Type B pancreatic cell (in vitro differentiated cells): ENCODE data around the gene PDE9A. TPM values are rescaled to one million over a fixed set of nuclear protein-coding genes. Genes with fewer than 3 reads are reported as not detected.
A peak's percentile ranks its signal among the peaks of the same experiment; 100 is the strongest.

Experiments
- DNase-seq: peaks from one replicate; pipeline ENCODE4 v3.0.0; 2021; ENCODE audit warnings: mixed read lengths; ENCODE audit not compliant: unreplicated experiment; ENCODE audit errors: extremely low spot score
- H3K27ac Mint-ChIP-seq: 2 replicates; pipeline ENCODE4 v1.8.0; 2021; ENCODE audit warnings: mild to moderate bottlenecking, mixed read lengths
- H3K27me3 Mint-ChIP-seq: 2 replicates; pipeline ENCODE4 v1.8.0; 2021; ENCODE audit warnings: mixed read lengths
- H3K36me3 Mint-ChIP-seq: 2 replicates; pipeline ENCODE4 v1.8.0; 2021; ENCODE audit warnings: mixed read lengths
- H3K4me1 Mint-ChIP-seq: one replicate; pipeline ENCODE4 v1.8.0; 2021; ENCODE audit warnings: mixed read lengths; ENCODE audit not compliant: unreplicated experiment
- H3K4me3 Mint-ChIP-seq: 2 replicates; pipeline ENCODE4 v1.8.0; 2021; ENCODE audit warnings: mild to moderate bottlenecking, mixed read lengths
- H3K9me3 Mint-ChIP-seq: 2 replicates; pipeline ENCODE4 v1.8.0; 2021; ENCODE audit warnings: mixed read lengths
- total RNA-seq: library from RNA; stranded (reverse); gene quantifications from 2 replicates; pipeline ENCODE4 v1.2.1, GENCODE V29; 2021; ENCODE audit warnings: low replicate concordance
- TF ChIP-seq, protein P1 (sequence below): fragments of 200-600 bp; sonication (generic); conservative IDR thresholded peaks from 2 replicates; pipeline ENCODE4 v1.5.0; 2021; ENCODE audit warnings: antibody characterized with exemption, mild to moderate bottlenecking

Gene PDE9A
- total RNA-seq, 1 donor from 2014 or later = 18.6 TPM

DNA sequence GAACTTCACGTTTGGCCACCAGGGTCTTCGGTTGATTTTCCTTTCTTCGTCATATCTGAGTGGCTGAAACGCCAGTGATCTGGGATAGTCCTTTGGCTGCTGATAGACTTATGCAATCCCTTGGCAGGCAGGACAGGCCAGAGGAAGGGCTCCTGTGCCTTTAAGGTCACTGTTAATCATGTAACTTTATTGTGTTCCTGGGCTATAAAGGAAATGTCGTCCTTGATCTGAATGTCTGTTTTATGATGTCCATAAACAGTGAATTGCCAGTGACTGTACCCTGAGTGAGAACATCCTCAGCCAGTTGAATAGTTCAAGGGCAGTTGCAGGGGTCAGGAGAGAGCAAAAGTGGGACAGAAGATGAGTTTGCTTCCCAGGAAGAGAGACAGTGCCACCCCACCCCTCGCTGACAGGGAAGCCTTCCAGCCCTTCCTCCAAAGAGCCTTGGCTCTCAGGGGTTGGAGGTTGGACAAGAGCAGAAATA lies 68.0 kb downstream of the PDE9A start:
- TF ChIP-seq, protein P1, sequence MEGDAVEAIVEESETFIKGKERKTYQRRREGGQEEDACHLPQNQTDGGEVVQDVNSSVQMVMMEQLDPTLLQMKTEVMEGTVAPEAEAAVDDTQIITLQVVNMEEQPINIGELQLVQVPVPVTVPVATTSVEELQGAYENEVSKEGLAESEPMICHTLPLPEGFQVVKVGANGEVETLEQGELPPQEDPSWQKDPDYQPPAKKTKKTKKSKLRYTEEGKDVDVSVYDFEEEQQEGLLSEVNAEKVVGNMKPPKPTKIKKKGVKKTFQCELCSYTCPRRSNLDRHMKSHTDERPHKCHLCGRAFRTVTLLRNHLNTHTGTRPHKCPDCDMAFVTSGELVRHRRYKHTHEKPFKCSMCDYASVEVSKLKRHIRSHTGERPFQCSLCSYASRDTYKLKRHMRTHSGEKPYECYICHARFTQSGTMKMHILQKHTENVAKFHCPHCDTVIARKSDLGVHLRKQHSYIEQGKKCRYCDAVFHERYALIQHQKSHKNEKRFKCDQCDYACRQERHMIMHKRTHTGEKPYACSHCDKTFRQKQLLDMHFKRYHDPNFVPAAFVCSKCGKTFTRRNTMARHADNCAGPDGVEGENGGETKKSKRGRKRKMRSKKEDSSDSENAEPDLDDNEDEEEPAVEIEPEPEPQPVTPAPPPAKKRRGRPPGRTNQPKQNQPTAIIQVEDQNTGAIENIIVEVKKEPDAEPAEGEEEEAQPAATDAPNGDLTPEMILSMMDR = peak; percentile 1
- peaks cover 35% of the 10 kb centered on the region for H3K4me1 Mint-ChIP-seq
- peak overlapping the region; percentile 67 for H3K27ac Mint-ChIP-seq
- H3K36me3 Mint-ChIP-seq = peaks cover 4% of the 10 kb centered on the region
- no peak overlapping the region for H3K4me3 Mint-ChIP-seq
- no peaks in the 10 kb centered on the region for H3K9me3 Mint-ChIP-seq
- peaks cover 3% of the 10 kb centered on the region for H3K27me3 Mint-ChIP-seq
- no peak for DNase-seq

GRCh38 chr21:42722153-42722552 lies 68.7 kb downstream of the PDE9A start:
- TF ChIP-seq, protein P1 = no peak
- no peaks in the 10 kb centered on the region for H3K9me3 Mint-ChIP-seq
- peaks cover 3% of the 10 kb centered on the region for H3K27me3 Mint-ChIP-seq
- peak overlapping the region; percentile 59 for H3K27ac Mint-ChIP-seq
- no peak overlapping the region for H3K4me3 Mint-ChIP-seq
- DNase-seq = no peak
- peaks cover 35% of the 10 kb centered on the region for H3K4me1 Mint-ChIP-seq
- H3K36me3 Mint-ChIP-seq = peaks cover 4% of the 10 kb centered on the region

- peak overlapping the region; percentile 33 for H3K27ac Mint-ChIP-seq
- TF ChIP-seq, protein P1 = no peak
- no peak for DNase-seq
- H3K27me3 Mint-ChIP-seq = peaks cover 3% of the 10 kb centered on the region
- peaks cover 8% of the 10 kb centered on the region for H3K36me3 Mint-ChIP-seq
- peaks cover 35% of the 10 kb centered on the region for H3K4me1 Mint-ChIP-seq
- no peaks in the 10 kb centered on the region for H3K9me3 Mint-ChIP-seq
- no peak overlapping the region for H3K4me3 Mint-ChIP-seq
Measured at GRCh38 chr21:42722808-42723473, 69.5 kb downstream of the PDE9A start.

- peak overlapping the region; percentile 76 for H3K27ac Mint-ChIP-seq
- peaks cover 5% of the 10 kb centered on the region for H3K9me3 Mint-ChIP-seq
- H3K4me1 Mint-ChIP-seq = peaks cover 35% of the 10 kb centered on the region
- no peak overlapping the region for H3K4me3 Mint-ChIP-seq
- H3K27me3 Mint-ChIP-seq = peaks cover 3% of the 10 kb centered on the region
- H3K36me3 Mint-ChIP-seq = peaks cover 14% of the 10 kb centered on the region
- no peak for DNase-seq
- TF ChIP-seq, protein P1 = no peak
Measured at GRCh38 chr21:42724226-42724920, 71.0 kb downstream of the PDE9A start.

DNA sequence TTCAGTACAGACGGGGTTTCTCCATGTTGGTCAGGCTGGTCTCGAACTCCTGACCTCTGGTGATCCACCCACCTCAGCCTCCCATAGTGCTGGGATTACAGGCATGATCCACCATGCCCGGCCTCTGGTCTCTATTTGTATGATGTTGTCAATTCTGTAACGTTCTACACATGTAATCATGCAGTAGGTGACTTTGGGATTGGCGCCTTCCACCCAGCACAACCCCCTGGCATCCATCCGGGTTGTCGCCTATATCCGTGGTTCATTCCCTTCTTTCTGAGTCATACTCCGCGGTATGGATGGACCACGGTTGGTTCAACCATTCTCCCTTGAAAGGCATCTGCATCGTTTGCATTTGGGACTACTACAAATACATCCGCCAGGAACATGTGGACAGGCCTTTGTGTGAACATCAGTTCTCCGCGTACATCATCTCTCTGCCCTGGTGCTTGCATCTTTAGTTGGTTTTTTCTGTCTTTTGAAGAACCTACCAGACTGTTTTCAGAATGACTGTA lies 72.1 kb downstream of the PDE9A start:
- Mint-ChIP-seq H3K27me3 (peaks cover 3% of the 10 kb centered on the region), H3K36me3 (peaks cover 19% of the 10 kb centered on the region), H3K4me3 (no peak overlapping the region), H3K27ac (no peak overlapping the region), H3K9me3 (peaks cover 10% of the 10 kb centered on the region), H3K4me1 (peaks cover 29% of the 10 kb centered on the region)
- TF ChIP-seq, protein P1 = no peak
- no peak for DNase-seq
